Right lobe of liver (tissue), 6 donors: Measurements from ENCODE around the gene C19orf38. TPM values are rescaled to one million over a fixed set of nuclear protein-coding genes. Genes with fewer than 3 reads are reported as not detected.

Source experiments
- ATAC-seq, 4 donors: fragments of 200-7000 bp; cut with Tn5 transposase; one replicate each; pipeline ENCODE4 v1.9.1; 2020; ENCODE audit warnings: mild to moderate bottlenecking in 4 of 4, moderate library complexity in 4 of 4
- DNase-seq, 3 donors: peaks; one replicate each; pipeline ENCODE4 v3.0.0-alpha.2; 2020
- H3K27ac ChIP-seq, 3 donors: fragments of 200-600 bp; one replicate each; pipeline ENCODE4 v1.8.0; 2022
- H3K27me3 ChIP-seq, 2 donors: fragments of 200-600 bp; one replicate each; pipeline ENCODE4 v1.8.0; 2022
- H3K36me3 ChIP-seq, 4 donors: fragments of 200-600 bp; sonication (generic) in 1 of 4; one replicate each; pipeline versions ENCODE4 v1.5.1 to v1.8.0; 2017 to 2022; ENCODE audit warnings: control low read depth in 1 of 4
- H3K4me1 ChIP-seq, 4 donors: fragments of 200-600 bp; sonication (generic) in 1 of 4; one replicate each; pipeline versions ENCODE4 v1.5.1 to v1.8.0; 2017 to 2022; ENCODE audit warnings: control low read depth in 1 of 4
- H3K4me3 ChIP-seq, 3 donors: fragments of 200-600 bp; one replicate each; pipeline ENCODE4 v1.8.0; 2022
- H3K9me3 ChIP-seq, 4 donors: fragments of 200-600 bp; sonication (generic) in 1 of 4; one replicate each; pipeline versions ENCODE4 v1.5.1 to v1.8.0; 2017 to 2022; ENCODE audit warnings: control low read depth in 1 of 4
- CTCF ChIP-seq, 4 donors: fragments of 200-600 bp in 3 of 4; fragments of 450-650 bp in 1 of 4; IDR thresholded peaks; one replicate each; pipeline versions ENCODE4 v1.5.1 to v1.8.0; 2016 to 2022; ENCODE audit warnings: antibody characterized with exemption in 4 of 4, mild to moderate bottlenecking in 2 of 4
- POLR2A ChIP-seq: fragments of 450-650 bp; IDR thresholded peaks from one replicate; pipeline ENCODE4 v1.6.1; 2017; ENCODE audit warnings: antibody characterized with exemption, mild to moderate bottlenecking
- WGBS: methylation state at CpG from one replicate; pipeline ENCODE4 v1.1.6; 2018; ENCODE audit warnings: low coverage, low lambda C conversion rate; ENCODE audit not compliant: insufficient coverage; ENCODE audit errors: missing lambda C conversion rate; 5-methylcytosine and 5-hydroxymethylcytosine counted together
- intact Hi-C, 2 donors: fragments of 100-400 bp; cut with DNase I; formaldehyde crosslinking; loops; one replicate each; pipeline versions ENCODE4 v1.11.2 to v1.14.1; 2022
- long read RNA-seq: library from polyadenylated mRNA; unstranded; transcript quantifications from one replicate; pipeline ENCODE4 v2.0.0, GENCODE V29; 2019
- total RNA-seq, 6 experiments: library from RNA; depleted of rRNA in 2 of 6; stranded (reverse); fragments of >200 nt in 2 of 6; fragmentation: NEBNext Ultra II Directional in 3 of 6; extraction: Animal tissue kit (Norgen Biotek cat#: 25700) in 3 of 6; gene quantifications; one replicate each; pipeline versions ENCODE4 v1.1.0 to v1.2.4, GENCODE V29; 2016 to 2023
- donor health status: DM: no; HTN: yes; CAD: no.
- donor health status: DM: no; HTN: no; CAD: no.
- donor health status: DM: no; HTN: no; CAD: no.
- donor health status: DM: no; HTN: yes; CAD: no.
- donor health status: DM: no; HTN: yes; CAD: no.

Gene C19orf38
- 1 to 10 TPM in 5 of 6 experiments, under 1 TPM in 1; 0.58 to 2.7 (median 1.4) TPM for total RNA-seq
- long read RNA-seq, partial matches to known transcripts = 0 of 1 reads
- long read RNA-seq, other reads (novel, unspliced or antisense) = 0 of 1 reads

- Histone ChIP-seq H3K27ac (no peak within 1 kb of the TSS), H3K9me3 (no peaks in the 10 kb centered on the region), H3K4me1 (no peaks in the 10 kb centered on the region), H3K27me3 (no peaks in the 10 kb centered on the region), H3K36me3 (no peaks in the 10 kb centered on the region), H3K4me3 (no peak within 1 kb of the TSS)
- ATAC-seq (peak; percentile 55 to 66 (median 62)), DNase-seq (no peak)
- 47% methylated on average over 6 of the region's 14 CpGs for WGBS
- TF ChIP-seq CTCF (IDR thresholded peaks at IDR 0.05) (no peak), POLR2A (no peak)
- intact Hi-C loops = no loop called here
Measured at GRCh38 chr19:10848230-10848856, at the start of gene C19orf38. C19orf38 (plus strand) TSS chr19:10848415; CDS start chr19:10848509, 94 bp downstream.

- TF ChIP-seq CTCF (IDR thresholded peaks at IDR 0.05) (no peak), POLR2A (no peak)
- no peak for DNase-seq
- no peak overlapping the region for H3K4me3 ChIP-seq
- no peaks in the 10 kb centered on the region for H3K9me3 ChIP-seq
- H3K4me1 ChIP-seq = no peaks in the 10 kb centered on the region
- peaks cover 0 to 59% (median 20%) of the 10 kb centered on the region in 4 donors for H3K36me3 ChIP-seq
- no peaks in the 10 kb centered on the region for H3K27me3 ChIP-seq
- peak in 3 of 4 donors; percentile 5 to 36 (median 30) for ATAC-seq
- H3K27ac ChIP-seq = no peak overlapping the region
- WGBS = 40% methylated on average over 1 of the region's 9 CpGs
- intact Hi-C loops = no loop called here
Measured at GRCh38 chr19:10800488-10800887, 47.7 kb upstream of the C19orf38 start.

- DNase-seq = no peak
- TF ChIP-seq POLR2A (no peak), CTCF (IDR thresholded peaks at IDR 0.05) (no peak)
- Histone ChIP-seq H3K9me3 (no peaks in the 10 kb centered on the region), H3K27ac (no peak overlapping the region), H3K27me3 (no peaks in the 10 kb centered on the region), H3K4me3 (no peak overlapping the region), H3K4me1 (no peaks in the 10 kb centered on the region), H3K36me3 (peaks cover 0 to 54% (median 20%) of the 10 kb centered on the region in 4 donors)
- no peak for ATAC-seq
- 100% methylated on average over 2 of the region's 5 CpGs for WGBS
- intact Hi-C loops = no loop called here
Measured at GRCh38 chr19:10802479-10802878, 45.7 kb upstream of the C19orf38 start.

GRCh38 chr19:10803252-10803651, 45.0 kb upstream of the C19orf38 start:
- intact Hi-C loops = no loop called here
- H3K9me3 ChIP-seq = no peaks in the 10 kb centered on the region
- ATAC-seq (no peak), DNase-seq (no peak)
- H3K36me3 ChIP-seq = peaks cover 0 to 54% (median 19%) of the 10 kb centered on the region in 4 donors
- H3K27me3 ChIP-seq = no peaks in the 10 kb centered on the region
- no peak overlapping the region for H3K4me3 ChIP-seq
- H3K27ac ChIP-seq = no peak overlapping the region
- TF ChIP-seq CTCF (IDR thresholded peaks at IDR 0.05) = no peak
- TF ChIP-seq POLR2A = no peak
- H3K4me1 ChIP-seq = no peaks in the 10 kb centered on the region
- 80% methylated on average over 2 of the region's 9 CpGs for WGBS
